ENCODE data around the gene CHD2. TPM values are rescaled to one million over a fixed set of nuclear protein-coding genes. Genes with fewer than 3 reads are reported as not detected.

CHD2 gene
- total RNA-seq, 1 experiment from 2014 or later = 63.3 TPM

- no peak overlapping the region for H3K56ac ChIP-seq (ENCODE audit: insufficient read length, low read depth, low read length)
- H3K23ac ChIP-seq (ENCODE audit: insufficient read length, low read depth, low read length) = no peak overlapping the region
- no peak overlapping the region for H3T11ph ChIP-seq (ENCODE audit: low read length)
- H3K9me3 Mint-ChIP-seq = no peaks in the 10 kb centered on the region
- no peaks in the 10 kb centered on the region for H3K4me1 Mint-ChIP-seq
- H3K23me2 ChIP-seq (ENCODE audit: insufficient read length, low read depth, low read length, poor library complexity, severe bottlenecking) = no peaks in the 10 kb centered on the region
- no peak overlapping the region for H3K18ac ChIP-seq (ENCODE audit: insufficient read length, low read depth, low read length)
- H2BK15ac ChIP-seq (ENCODE audit: low read depth, low read length) = no peak overlapping the region
- no peak overlapping the region for H2BK20ac ChIP-seq (ENCODE audit: low read depth, low read length, poor library complexity, severe bottlenecking)
- no peak overlapping the region for H2AK5ac ChIP-seq (ENCODE audit: insufficient read length, low read length)
- H3K9ac ChIP-seq (ENCODE audit: extremely low read depth, insufficient read length, low read length) = no peak overlapping the region
- no peak overlapping the region for H4K8ac ChIP-seq (replicated peaks; ENCODE audit: insufficient read length, low read depth, low read length)
- no peak overlapping the region for H3K4ac ChIP-seq (ENCODE audit: low read depth, low read length)
- H3K27ac ChIP-seq (ENCODE audit: insufficient read length, low read depth, low read length) = no peak overlapping the region
- H3K4me1 ChIP-seq (ENCODE audit: insufficient read depth, low read length) = no peaks in the 10 kb centered on the region
- no peak for TF ChIP-seq CTCF (conservative IDR thresholded peaks at IDR 0.05)
- H2BK12ac ChIP-seq (ENCODE audit: insufficient read length, low read depth, low read length) = no peak overlapping the region
- no peaks in the 10 kb centered on the region for H4K20me1 ChIP-seq (ENCODE audit: control insufficient read depth, insufficient read depth, insufficient read length)
- no peak overlapping the region for H3K4me2 ChIP-seq (ENCODE audit: insufficient read depth, insufficient read length, low read length)
- H3K36me3 Mint-ChIP-seq (ENCODE audit: insufficient read depth in 1 of 3, low read depth in 3 of 3) = peaks cover 36 to 60% (median 52%) of the 10 kb centered on the region in 3 experiments; a peak in 6 of 7 replicates
- H3K14ac ChIP-seq (ENCODE audit: insufficient read depth, low read length) = no peak overlapping the region
- DNase-seq = no peak
- no CpG with 5 or more reads among the region's 5 CpGs for WGBS (ENCODE audit: extremely low coverage, insufficient read length, low lambda C conversion rate)
- H3K27ac Mint-ChIP-seq = peak overlapping the region in 1 of 3 experiments; percentile 34; a peak in 1 of 7 replicates
- no peak overlapping the region for H2BK120ac ChIP-seq (ENCODE audit: low read depth, low read length, poor library complexity, severe bottlenecking)
- no peaks in the 10 kb centered on the region for H3K27me3 ChIP-seq (ENCODE audit: insufficient read depth, low read length)
- no peaks in the 10 kb centered on the region for H3K27me3 Mint-ChIP-seq (ENCODE audit: low read depth)
- H3K79me2 ChIP-seq (ENCODE audit: insufficient read depth, low read length) = no peaks in the 10 kb centered on the region
- H3K79me1 ChIP-seq (ENCODE audit: insufficient read depth, low read depth, low read length, poor library complexity, severe bottlenecking) = no peaks in the 10 kb centered on the region
- no peak overlapping the region for H2AFZ ChIP-seq (ENCODE audit: low read length)
- H3K9me3 ChIP-seq (ENCODE audit: control insufficient read depth, low read depth, low read length) = no peaks in the 10 kb centered on the region
- H4K91ac ChIP-seq (ENCODE audit: insufficient read length, low read depth, low read length) = no peak overlapping the region
- no peak overlapping the region for H4K5ac ChIP-seq (ENCODE audit: insufficient read length, low read depth, low read length)
- H2BK5ac ChIP-seq (ENCODE audit: insufficient read length, low read length) = no peak overlapping the region
- H3K4me3 Mint-ChIP-seq = no peak overlapping the region
Measured at GRCh38 chr15:92979011-92979701, 79.0 kb downstream of the CHD2 start.

Measured in H9 (cell line).